ENCODE measurements around the gene NFE2.

The NFE2 gene

DNA sequence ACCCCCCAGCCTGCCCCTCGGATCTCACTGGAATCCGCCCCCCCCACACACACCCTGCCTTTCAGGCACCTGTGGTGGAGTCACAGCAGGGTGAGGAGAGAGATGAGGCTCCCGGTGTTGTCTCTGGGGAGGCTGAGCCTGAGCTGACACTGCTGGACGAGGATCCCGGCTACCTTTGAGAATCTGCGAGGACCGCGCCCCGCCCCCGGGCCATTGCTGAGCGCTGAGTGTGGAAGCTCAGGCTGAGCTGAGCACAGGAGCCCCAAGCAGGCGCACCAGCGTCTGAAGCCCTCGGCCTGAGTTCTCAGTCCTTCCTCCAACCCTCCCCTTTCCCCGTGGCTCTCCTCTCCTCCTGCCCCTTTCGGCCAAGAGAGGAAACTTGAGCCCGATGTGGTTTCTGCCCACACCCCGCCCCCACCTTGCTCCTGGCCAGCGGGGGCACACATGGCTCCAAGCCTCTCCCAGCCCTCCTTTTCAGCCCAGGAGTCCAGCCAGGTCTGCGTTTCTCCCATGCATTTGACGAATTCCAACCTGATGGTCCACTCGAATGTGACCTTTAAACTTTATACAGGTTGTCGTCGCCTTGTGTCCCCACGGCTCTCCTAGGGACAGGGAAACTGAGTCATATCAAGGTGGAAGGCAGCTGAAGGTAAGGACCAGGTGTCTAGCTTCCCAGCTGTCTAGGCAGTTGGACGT, at the start of gene NFE2:
NFE2 (minus strand) TSS at position 284 of the 696 bp plus-strand sequence. CDS start 5,767 bp downstream, outside the sequence.
- H3K4me3 ChIP-seq (ENCODE audit: low read depth, low read length) = no peak within 1 kb of the TSS
- TF ChIP-seq CTCF (IDR thresholded peaks at IDR 0.05; ENCODE audit: insufficient read depth, low read depth, low read length, missing control alignments) = no peak
- no peak for DNase-seq (ENCODE audit: low read depth)

DNA sequence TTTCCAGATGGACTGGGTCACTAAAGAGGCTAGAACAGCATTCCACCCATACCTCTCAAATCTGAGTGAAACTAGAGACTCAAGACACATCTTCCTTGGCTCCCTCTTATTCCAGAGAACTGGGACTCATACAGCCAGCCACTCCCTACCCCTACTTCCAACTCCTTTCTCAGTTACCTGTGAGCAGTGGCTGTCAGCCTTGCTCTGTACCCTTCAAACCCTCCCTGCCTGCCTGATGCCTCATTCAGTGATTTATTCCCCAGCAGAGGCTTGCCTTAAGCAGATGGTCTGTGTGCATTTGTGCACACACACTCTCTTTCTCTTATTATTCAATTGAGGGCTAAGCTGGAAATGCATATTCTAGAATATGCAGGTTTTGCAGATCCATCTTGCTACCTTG, 48.9 kb upstream of the NFE2 start:
- no peak for TF ChIP-seq CTCF (IDR thresholded peaks at IDR 0.05; ENCODE audit: insufficient read depth, low read depth, low read length, missing control alignments)
- DNase-seq (ENCODE audit: low read depth) = no peak

GRCh38 chr12:54349036-54349435, 48.2 kb upstream of the NFE2 start:
- H3K4me3 ChIP-seq (ENCODE audit: low read depth, low read length) = no peak overlapping the region
- TF ChIP-seq CTCF (IDR thresholded peaks at IDR 0.05; ENCODE audit: insufficient read depth, low read depth, low read length, missing control alignments) = no peak
- no peak for DNase-seq (ENCODE audit: low read depth)

More for the DNA sequence above, 48.9 kb upstream of the NFE2 start:
- H3K4me3 ChIP-seq (ENCODE audit: low read depth, low read length) = no peak overlapping the region

- no peak for TF ChIP-seq CTCF (IDR thresholded peaks at IDR 0.05; ENCODE audit: insufficient read depth, low read depth, low read length, missing control alignments)
- DNase-seq (ENCODE audit: low read depth) = no peak
- H3K4me3 ChIP-seq (ENCODE audit: low read depth, low read length) = no peak overlapping the region
Measured at GRCh38 chr12:54341378-54342300, 40.8 kb upstream of the NFE2 start.

GRCh38 chr12:54340846-54341245, 40.0 kb upstream of the NFE2 start:
- no peak for DNase-seq (ENCODE audit: low read depth)
- H3K4me3 ChIP-seq (ENCODE audit: low read depth, low read length) = no peak overlapping the region

DNA sequence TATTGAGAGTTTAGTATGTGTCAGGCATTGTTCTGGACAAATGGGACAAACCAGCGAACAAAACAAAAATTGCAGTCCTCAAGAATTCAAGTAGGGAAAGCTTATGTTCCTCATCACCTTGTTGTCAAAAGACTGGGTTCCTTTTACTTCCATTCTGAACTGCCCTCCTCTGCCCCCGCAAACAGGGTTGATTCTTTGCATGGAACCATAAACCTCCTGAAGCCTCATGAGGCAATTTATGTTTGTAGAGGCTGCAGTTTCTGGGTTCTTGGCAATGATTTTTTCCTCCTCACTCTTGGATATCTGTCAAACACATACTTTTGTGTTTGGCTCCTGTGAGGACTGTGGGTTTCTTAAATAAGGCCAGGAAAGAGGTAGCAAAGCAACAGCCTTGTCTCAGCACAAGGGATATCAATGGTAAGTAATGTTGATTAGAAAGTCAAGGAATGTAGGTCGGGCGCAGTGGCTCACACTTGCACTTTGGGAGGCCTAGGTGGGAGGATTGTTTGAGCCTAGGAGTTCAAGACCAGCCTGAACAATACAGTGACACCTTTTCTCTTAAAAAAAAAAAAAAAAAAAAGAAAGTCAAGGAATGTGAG, 38.0 kb upstream of the NFE2 start:
- no peak overlapping the region for H3K4me3 ChIP-seq (ENCODE audit: low read depth, low read length)
- TF ChIP-seq CTCF (IDR thresholded peaks at IDR 0.05; ENCODE audit: insufficient read depth, low read depth, low read length, missing control alignments) = no peak
- no peak for DNase-seq (ENCODE audit: low read depth)

More at GRCh38 chr12:54340846-54341245, 40.0 kb upstream of the NFE2 start:
- no peak for TF ChIP-seq CTCF (IDR thresholded peaks at IDR 0.05; ENCODE audit: insufficient read depth, low read depth, low read length, missing control alignments)

Measured in GM12865 (cell line).